Measurements from ENCODE around the gene CTNNBIP1. TPM values are rescaled to one million over a fixed set of nuclear protein-coding genes. Genes with fewer than 3 reads are reported as not detected.
A peak's percentile ranks its signal among the peaks of the same experiment; 100 is the strongest.

The CTNNBIP1 gene
- total RNA-seq, 1 donor from 2014 or later, result 75.5 TPM

- TF ChIP-seq CTCF (conservative IDR thresholded peaks at IDR 0.05), result no peak
- Mint-ChIP-seq H3K27me3 (ENCODE audit: low read depth) (no peaks in the 10 kb centered on the region), H3K4me3 (no peak overlapping the region), H3K4me1 (peaks cover 5% of the 10 kb centered on the region), H3K36me3 (ENCODE audit: low read depth) (peaks cover 9% of the 10 kb centered on the region), H3K9me3 (peaks cover 4% of the 10 kb centered on the region), H3K27ac (ENCODE audit: unreplicated experiment) (no peak overlapping the region)
- no peak for DNase-seq (ENCODE audit: low read depth, low spot score)
Observed at GRCh38 chr1:9860887-9861286, 49.2 kb downstream of the CTNNBIP1 start.

GRCh38 chr1:9859281-9860014 lies 50.6 kb downstream of the CTNNBIP1 start:
- Mint-ChIP-seq H3K27me3 (ENCODE audit: low read depth) (no peaks in the 10 kb centered on the region), H3K4me1 (peaks cover 5% of the 10 kb centered on the region), H3K9me3 (peaks cover 4% of the 10 kb centered on the region), H3K4me3 (no peak overlapping the region), H3K27ac (ENCODE audit: unreplicated experiment) (peak overlapping the region; percentile 89), H3K36me3 (ENCODE audit: low read depth) (peaks cover 12% of the 10 kb centered on the region)
- no peak for DNase-seq (ENCODE audit: low read depth, low spot score)
- TF ChIP-seq CTCF (conservative IDR thresholded peaks at IDR 0.05), result no peak

GRCh38 chr1:9858293-9859035 lies 51.6 kb downstream of the CTNNBIP1 start:
- Mint-ChIP-seq H3K9me3 (peaks cover 9% of the 10 kb centered on the region), H3K36me3 (ENCODE audit: low read depth) (peaks cover 19% of the 10 kb centered on the region), H3K27ac (ENCODE audit: unreplicated experiment) (no peak overlapping the region), H3K4me3 (no peak overlapping the region), H3K27me3 (ENCODE audit: low read depth) (no peaks in the 10 kb centered on the region), H3K4me1 (peaks cover 5% of the 10 kb centered on the region)
- DNase-seq (ENCODE audit: low read depth, low spot score), result no peak
- TF ChIP-seq CTCF (conservative IDR thresholded peaks at IDR 0.05), result no peak

GRCh38 chr1:9855186-9855585 lies 54.9 kb downstream of the CTNNBIP1 start:
- Mint-ChIP-seq H3K4me3 (no peak overlapping the region), H3K4me1 (no peaks in the 10 kb centered on the region), H3K27me3 (ENCODE audit: low read depth) (no peaks in the 10 kb centered on the region), H3K9me3 (peaks cover 9% of the 10 kb centered on the region), H3K36me3 (ENCODE audit: low read depth) (peaks cover 20% of the 10 kb centered on the region), H3K27ac (ENCODE audit: unreplicated experiment) (no peak overlapping the region)
- DNase-seq (ENCODE audit: low read depth, low spot score), result no peak
- TF ChIP-seq CTCF (conservative IDR thresholded peaks at IDR 0.05), result no peak

GRCh38 chr1:9853249-9853595 lies 56.8 kb downstream of the CTNNBIP1 start:
- Mint-ChIP-seq H3K27ac (ENCODE audit: unreplicated experiment) (no peak overlapping the region), H3K4me1 (no peaks in the 10 kb centered on the region), H3K4me3 (no peak overlapping the region), H3K36me3 (ENCODE audit: low read depth) (peaks cover 16% of the 10 kb centered on the region), H3K9me3 (peaks cover 6% of the 10 kb centered on the region), H3K27me3 (ENCODE audit: low read depth) (no peaks in the 10 kb centered on the region)
- no peak for DNase-seq (ENCODE audit: low read depth, low spot score)
- TF ChIP-seq CTCF (conservative IDR thresholded peaks at IDR 0.05), result no peak

All from neural crest cell (in vitro differentiated cells).